Neural cell (in vitro differentiated cells): ENCODE results near the gene TOMM22. TPM values are rescaled to one million over a fixed set of nuclear protein-coding genes. Genes with fewer than 3 reads are reported as not detected.
A peak's percentile ranks its signal among the peaks of the same experiment; 100 is the strongest.

Experiments used
- H2AFZ ChIP-seq: fragments of 200-600, 300-800 bp; sonication (generic), shearing (Covaris generic); 2 replicates; pipeline ENCODE4 v1.6.0; 2014; ENCODE audit warnings: low read depth, mild to moderate bottlenecking, antibody characterized with exemption, low read length, moderate library complexity
- H3F3A ChIP-seq: fragments of 200-600 bp; shearing (Covaris generic); 2 replicates; pipeline ENCODE4 v1.6.1; 2016; ENCODE audit warnings: mild to moderate bottlenecking, moderate library complexity, mixed read lengths, antibody characterized with exemption, low read length; ENCODE audit not compliant: insufficient read depth, poor library complexity, severe bottlenecking
- H3K27ac ChIP-seq: fragments of 200-600, 300-800 bp; sonication (generic), shearing (Covaris generic); 2 replicates; pipeline ENCODE4 v1.5.1; 2014; ENCODE audit warnings: mild to moderate bottlenecking, low read length, moderate library complexity
- H3K27me3 ChIP-seq: fragments of 300-800, 200-600 bp; sonication (generic), shearing (Covaris generic); 2 replicates; pipeline ENCODE4 v1.6.0; 2014; ENCODE audit warnings: mild to moderate bottlenecking, low read depth, low read length, moderate library complexity; ENCODE audit not compliant: insufficient read depth
- H3K36me3 ChIP-seq: fragments of 300-800, 200-600 bp; sonication (generic), shearing (Covaris generic); 2 replicates; pipeline ENCODE4 v1.5.1; 2014; ENCODE audit warnings: mild to moderate bottlenecking, antibody characterized with exemption, low read length, moderate library complexity; ENCODE audit not compliant: insufficient read depth
- H3K4me2 ChIP-seq: fragments of 300-800, 200-600 bp; sonication (generic), shearing (Covaris generic); 2 replicates; pipeline ENCODE4 v1.6.0; 2014; ENCODE audit warnings: mild to moderate bottlenecking, low read length
- H3K4me3 ChIP-seq: fragments of 300-800, 200-600 bp; sonication (generic), shearing (Covaris generic); 2 replicates; pipeline ENCODE4 v1.5.1; 2014; ENCODE audit warnings: mild to moderate bottlenecking, low read length, moderate library complexity
- H3K79me2 ChIP-seq: fragments of 200-600 bp; shearing (Covaris generic); replicated peaks from 2 replicates; pipeline ENCODE4 v1.6.0; 2014; ENCODE audit warnings: mild to moderate bottlenecking, low read length, moderate library complexity; ENCODE audit not compliant: insufficient read depth
- H3K9ac ChIP-seq: fragments of 300-800, 200-600 bp; sonication (generic), shearing (Covaris generic); 2 replicates; pipeline ENCODE4 v1.6.1; 2016; ENCODE audit warnings: mild to moderate bottlenecking, low read length, mixed read lengths
- H3K9me2 ChIP-seq: fragments of 200-600 bp; shearing (Covaris generic); 2 replicates; pipeline ENCODE4 v1.6.1; 2016; ENCODE audit warnings: mild to moderate bottlenecking, low read length, mixed read lengths; ENCODE audit not compliant: insufficient read depth
- H3K9me3 ChIP-seq: fragments of 200-600, 300-800 bp; sonication (generic), shearing (Covaris generic); 2 replicates; pipeline ENCODE4 v1.6.1; 2016; ENCODE audit warnings: mild to moderate bottlenecking, mixed run types, low read length, moderate library complexity, mixed read lengths
- H4K20me1 ChIP-seq: fragments of 200-600 bp; shearing (Covaris generic); 2 replicates; pipeline ENCODE4 v1.6.1; 2016; ENCODE audit warnings: mild to moderate bottlenecking, mixed run types; ENCODE audit not compliant: insufficient read depth
- EP300 ChIP-seq: fragments of 450-650 bp; conservative IDR thresholded peaks from 2 replicates; pipeline ENCODE4 v1.6.1; 2014; ENCODE audit warnings: antibody characterized with exemption, mild to moderate bottlenecking, moderate library complexity; ENCODE audit not compliant: poor library complexity, severe bottlenecking
- EZH2 ChIP-seq: fragments of 200-600, 300-800 bp; shearing (Covaris generic), sonication (generic); IDR thresholded peaks from 2 replicates; pipeline ENCODE4 v1.6.1; 2014; ENCODE audit warnings: antibody characterized with exemption, low read length, borderline replicate concordance, mild to moderate bottlenecking; ENCODE audit not compliant: insufficient read depth, poor library complexity, severe bottlenecking
- MXI1 ChIP-seq: fragments of 450-650 bp; conservative IDR thresholded peaks from 2 replicates; pipeline ENCODE4 v1.6.1; 2014; ENCODE audit warnings: antibody characterized with exemption, mild to moderate bottlenecking; ENCODE audit not compliant: poor library complexity, severe bottlenecking
- POLR2AphosphoS5 ChIP-seq: IDR thresholded peaks from 2 replicates; pipeline ENCODE4 v1.6.1; 2012
- RAD21 ChIP-seq: fragments of 450-650 bp; conservative IDR thresholded peaks from 2 replicates; pipeline ENCODE4 v1.6.1; 2014; ENCODE audit warnings: antibody characterized with exemption, mild to moderate bottlenecking, moderate library complexity
- REST ChIP-seq: IDR thresholded peaks from 2 replicates; pipeline ENCODE4 v1.6.1; 2012; ENCODE audit warnings: borderline replicate concordance
- SMC3 ChIP-seq: fragments of 450-650 bp; conservative IDR thresholded peaks from 2 replicates; pipeline ENCODE4 v1.6.1; 2014; ENCODE audit warnings: antibody characterized with exemption, mild to moderate bottlenecking, moderate library complexity; ENCODE audit not compliant: poor library complexity
- TAF1 ChIP-seq: IDR thresholded peaks from 2 replicates; pipeline ENCODE4 v1.6.1; 2012; ENCODE audit warnings: low read depth
- polyA plus RNA-seq: library from polyadenylated mRNA; depleted of rRNA; stranded (reverse); fragments of >200 nt; gene quantifications from 2 replicates; pipeline ENCODE4 v1.2.3, GENCODE V29; 2014
- TF ChIP-seq, protein P1 (sequence below): fragments of 450-650 bp; IDR thresholded peaks from 2 replicates; pipeline ENCODE4 v1.5.1; 2014; ENCODE audit warnings: antibody characterized with exemption, mild to moderate bottlenecking, moderate library complexity; ENCODE audit not compliant: poor library complexity, severe bottlenecking

Gene TOMM22
- polyA plus RNA-seq, 1 donor from 2014 or later, result 112 TPM

DNA sequence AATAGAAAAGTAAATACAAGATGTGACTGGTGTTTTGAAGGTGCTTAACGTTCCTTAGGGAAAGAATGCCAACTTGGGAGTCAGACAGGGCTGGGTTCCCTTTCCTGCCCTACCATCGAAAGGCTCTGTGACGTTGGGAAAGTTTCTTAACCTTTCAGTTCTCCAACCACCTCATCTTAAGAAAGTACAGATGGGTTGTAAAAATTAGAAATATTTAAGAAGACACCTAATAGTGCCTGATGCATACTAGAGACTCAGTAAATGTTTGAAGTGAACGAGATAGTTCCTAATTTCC is 25.1 kb downstream of the TOMM22 start:
- TF ChIP-seq MXI1 (no peak), REST (no peak), POLR2AphosphoS5 (no peak)
- peaks cover 47% of the 10 kb centered on the region for H3K79me2 ChIP-seq
- H3K9me2 ChIP-seq, result no peaks in the 10 kb centered on the region
- H3F3A ChIP-seq, result no peaks in the 10 kb centered on the region
- peak overlapping the region; percentile 88 for H3K9ac ChIP-seq
- H2AFZ ChIP-seq, result no peak overlapping the region
- H3K9me3 ChIP-seq, result no peaks in the 10 kb centered on the region
- no peaks in the 10 kb centered on the region for H3K36me3 ChIP-seq
- no peaks in the 10 kb centered on the region for H3K27me3 ChIP-seq
- peak overlapping the region; percentile 74 for H3K27ac ChIP-seq
- no peaks in the 10 kb centered on the region for H4K20me1 ChIP-seq
- H3K4me2 ChIP-seq, result peak overlapping the region; percentile 57
- peak overlapping the region; percentile 98 for H3K4me3 ChIP-seq

GRCh38 chr22:38707346-38707745 is 25.6 kb downstream of the TOMM22 start:
- TF ChIP-seq TAF1, result no peak
- TF ChIP-seq MXI1, result no peak
- TF ChIP-seq RAD21, result no peak
- TF ChIP-seq, protein P1, sequence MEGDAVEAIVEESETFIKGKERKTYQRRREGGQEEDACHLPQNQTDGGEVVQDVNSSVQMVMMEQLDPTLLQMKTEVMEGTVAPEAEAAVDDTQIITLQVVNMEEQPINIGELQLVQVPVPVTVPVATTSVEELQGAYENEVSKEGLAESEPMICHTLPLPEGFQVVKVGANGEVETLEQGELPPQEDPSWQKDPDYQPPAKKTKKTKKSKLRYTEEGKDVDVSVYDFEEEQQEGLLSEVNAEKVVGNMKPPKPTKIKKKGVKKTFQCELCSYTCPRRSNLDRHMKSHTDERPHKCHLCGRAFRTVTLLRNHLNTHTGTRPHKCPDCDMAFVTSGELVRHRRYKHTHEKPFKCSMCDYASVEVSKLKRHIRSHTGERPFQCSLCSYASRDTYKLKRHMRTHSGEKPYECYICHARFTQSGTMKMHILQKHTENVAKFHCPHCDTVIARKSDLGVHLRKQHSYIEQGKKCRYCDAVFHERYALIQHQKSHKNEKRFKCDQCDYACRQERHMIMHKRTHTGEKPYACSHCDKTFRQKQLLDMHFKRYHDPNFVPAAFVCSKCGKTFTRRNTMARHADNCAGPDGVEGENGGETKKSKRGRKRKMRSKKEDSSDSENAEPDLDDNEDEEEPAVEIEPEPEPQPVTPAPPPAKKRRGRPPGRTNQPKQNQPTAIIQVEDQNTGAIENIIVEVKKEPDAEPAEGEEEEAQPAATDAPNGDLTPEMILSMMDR, result no peak
- TF ChIP-seq EZH2, result no peak
- no peak for TF ChIP-seq REST
- no peak for TF ChIP-seq EP300
- no peak for TF ChIP-seq SMC3
- Histone ChIP-seq H3K9ac (no peak overlapping the region), H4K20me1 (no peaks in the 10 kb centered on the region), H3K9me3 (no peaks in the 10 kb centered on the region), H3F3A (no peaks in the 10 kb centered on the region), H3K9me2 (no peaks in the 10 kb centered on the region), H2AFZ (no peak overlapping the region), H3K4me3 (peak overlapping the region; percentile 98), H3K27ac (no peak overlapping the region), H3K27me3 (no peaks in the 10 kb centered on the region), H3K36me3 (no peaks in the 10 kb centered on the region), H3K79me2 (peaks cover 51% of the 10 kb centered on the region), H3K4me2 (peak overlapping the region; percentile 57)
